IPS DF 6.9 (cell line): Measurements from ENCODE around the gene MED29.

ENCODE experiments used
- DNase-seq: peaks from one replicate; pipeline ENCODE4 v3.0.0-alpha.2; 2013; ENCODE audit warnings: low read depth, low spot score
- H3K27ac ChIP-seq: one replicate; pipeline ENCODE4 v1.5.1; 2013; ENCODE audit warnings: low read length, control low read depth
- H3K27me3 ChIP-seq: 2 replicates; pipeline ENCODE4 v1.6.1; 2013; ENCODE audit warnings: mild to moderate bottlenecking, low read length; ENCODE audit not compliant: control insufficient read depth, insufficient read depth
- H3K36me3 ChIP-seq: 2 replicates; pipeline ENCODE4 v1.6.1; 2013; ENCODE audit warnings: low read length; ENCODE audit not compliant: control insufficient read depth, insufficient read depth
- H3K4me1 ChIP-seq: 2 replicates; pipeline ENCODE4 v1.6.1; 2013; ENCODE audit warnings: low read length; ENCODE audit not compliant: control insufficient read depth, insufficient read depth
- H3K4me3 ChIP-seq: 2 replicates; pipeline ENCODE4 v1.5.1; 2013; ENCODE audit warnings: mild to moderate bottlenecking, low read length
- H3K9me3 ChIP-seq: 2 replicates; pipeline ENCODE4 v1.6.1; 2013; ENCODE audit warnings: low read length, inconsistent platforms; ENCODE audit not compliant: control insufficient read depth, insufficient read depth
- WGBS: extraction: QIAGEN DNeasy Blood & Tissue Kit; methylation state at CpG from one replicate; pipeline ENCODE4 v1.1.7; 2013; ENCODE audit warnings: mixed read lengths, missing lambda C conversion rate; ENCODE audit not compliant: insufficient read length, insufficient coverage; 5-methylcytosine and 5-hydroxymethylcytosine counted together

Gene MED29

DNA sequence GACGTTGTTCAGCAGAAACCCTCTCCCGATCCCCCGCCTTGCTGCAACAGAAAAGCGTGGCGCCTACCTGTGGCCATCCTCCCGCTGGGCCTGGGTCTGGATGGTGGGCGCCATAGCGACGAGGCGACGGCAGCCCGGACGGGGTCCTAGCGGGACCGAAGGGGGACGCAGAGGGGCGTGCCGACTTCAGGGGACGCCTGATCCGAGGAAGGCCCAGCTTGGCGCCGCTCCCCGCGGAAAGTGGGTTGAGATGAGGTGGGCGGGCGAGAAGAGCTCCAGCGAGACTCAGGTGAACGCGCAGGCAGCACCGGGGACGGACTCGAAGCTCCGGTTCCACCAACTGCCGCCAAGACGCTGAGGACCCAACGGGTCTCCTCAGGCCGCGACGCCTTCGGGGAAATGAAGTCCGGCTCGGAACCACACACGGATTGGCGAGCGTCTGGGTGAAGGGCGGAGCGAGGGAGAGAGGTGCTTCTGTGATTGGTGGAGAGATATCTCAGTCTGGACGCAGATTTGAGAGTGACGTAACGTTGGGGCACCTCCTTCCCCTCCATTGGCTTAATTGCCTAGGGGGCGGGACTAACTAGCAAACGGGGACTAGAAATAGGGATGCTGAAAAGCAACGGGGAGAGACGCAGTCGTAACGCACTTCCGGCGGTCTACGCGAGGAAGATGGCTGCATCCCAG lies at the start of gene MED29, which contains the start of gene PAF1:
Gene MED29, plus strand, starts transcription at position 628 of the 687 bp plus-strand sequence. Its CDS starts 45 bp downstream, at position 673.
Gene PAF1, minus strand, starts transcription at position 356 of the 687 bp plus-strand sequence. Its CDS starts 242 bp downstream, at position 114.
- Histone ChIP-seq H3K27ac (no peak within 1 kb of the TSS), H3K4me3 (peak within 1 kb of the TSS; percentile 84), H3K27me3 (no peaks in the 10 kb centered on the region), H3K9me3 (no peaks in the 10 kb centered on the region), H3K36me3 (peaks cover 22% of the 10 kb centered on the region), H3K4me1 (no peaks in the 10 kb centered on the region)
- no CpG with 5 or more reads among the region's 60 CpGs for WGBS
- peak; percentile 99 for DNase-seq

GRCh38 chr19:39341719-39342604 lies 49.2 kb upstream of the MED29 start, which contains the start of gene SAMD4B:
Gene SAMD4B, plus strand, starts transcription at chr19:39342421. Its CDS starts 14,473 bp downstream, at chr19:39356894.
- Histone ChIP-seq H3K4me1 (peaks cover 1% of the 10 kb centered on the region; the same call in 1 of the 2 replicates), H3K27ac (no peak within 1 kb of the TSS)
- peak; percentile 89 for DNase-seq

GRCh38 chr19:39342647-39343305 lies 48.4 kb upstream of the MED29 start:
- H3K27me3 ChIP-seq: no peaks in the 10 kb centered on the region
- H3K4me3 ChIP-seq: peak overlapping the region; percentile 87
- peaks cover 1% of the 10 kb centered on the region; the same call in 1 of the 2 replicates for H3K4me1 ChIP-seq
- H3K36me3 ChIP-seq: peaks cover 2% of the 10 kb centered on the region; the same call in 1 of the 2 replicates
- no peaks in the 10 kb centered on the region for H3K9me3 ChIP-seq
- no peak overlapping the region for H3K27ac ChIP-seq
- DNase-seq: no peak
- WGBS: no CpG with 5 or more reads among the region's 51 CpGs

More at GRCh38 chr19:39341719-39342604, 49.2 kb upstream of the MED29 start, which contains the start of gene SAMD4B:
- no peaks in the 10 kb centered on the region for H3K27me3 ChIP-seq
- no CpG with 5 or more reads among the region's 105 CpGs for WGBS
- H3K36me3 ChIP-seq: no peaks in the 10 kb centered on the region
- H3K4me3 ChIP-seq: peak within 1 kb of the TSS; percentile 87
- no peaks in the 10 kb centered on the region for H3K9me3 ChIP-seq

DNA sequence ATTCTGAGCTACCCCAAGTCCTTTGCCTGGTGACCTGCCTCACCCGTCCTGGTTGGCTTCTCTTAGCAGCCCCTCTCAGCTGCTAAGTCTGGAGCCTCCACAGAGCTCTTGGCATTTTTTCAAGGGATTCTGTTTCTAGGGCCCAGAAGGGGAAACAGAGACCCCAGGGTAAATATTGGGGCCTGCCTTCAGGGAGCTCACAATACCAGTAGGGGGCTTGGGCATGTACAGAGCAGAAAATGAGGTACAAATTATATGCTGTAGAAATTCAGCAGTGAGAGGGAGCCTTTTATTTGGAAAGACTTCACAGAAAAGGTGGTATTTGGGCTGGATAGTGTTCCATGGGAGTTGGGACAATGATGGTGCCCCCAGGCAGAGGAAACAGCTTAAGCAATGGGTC lies 45.2 kb upstream of the MED29 start:
- Histone ChIP-seq H3K9me3 (no peaks in the 10 kb centered on the region), H3K27ac (no peak overlapping the region), H3K4me3 (no peak overlapping the region), H3K4me1 (peaks cover 1% of the 10 kb centered on the region; the same call in 1 of the 2 replicates), H3K36me3 (peaks cover 2% of the 10 kb centered on the region; the same call in 1 of the 2 replicates), H3K27me3 (no peaks in the 10 kb centered on the region)
- WGBS: no CpG with 5 or more reads among the region's 1 CpG
- DNase-seq: no peak

DNA sequence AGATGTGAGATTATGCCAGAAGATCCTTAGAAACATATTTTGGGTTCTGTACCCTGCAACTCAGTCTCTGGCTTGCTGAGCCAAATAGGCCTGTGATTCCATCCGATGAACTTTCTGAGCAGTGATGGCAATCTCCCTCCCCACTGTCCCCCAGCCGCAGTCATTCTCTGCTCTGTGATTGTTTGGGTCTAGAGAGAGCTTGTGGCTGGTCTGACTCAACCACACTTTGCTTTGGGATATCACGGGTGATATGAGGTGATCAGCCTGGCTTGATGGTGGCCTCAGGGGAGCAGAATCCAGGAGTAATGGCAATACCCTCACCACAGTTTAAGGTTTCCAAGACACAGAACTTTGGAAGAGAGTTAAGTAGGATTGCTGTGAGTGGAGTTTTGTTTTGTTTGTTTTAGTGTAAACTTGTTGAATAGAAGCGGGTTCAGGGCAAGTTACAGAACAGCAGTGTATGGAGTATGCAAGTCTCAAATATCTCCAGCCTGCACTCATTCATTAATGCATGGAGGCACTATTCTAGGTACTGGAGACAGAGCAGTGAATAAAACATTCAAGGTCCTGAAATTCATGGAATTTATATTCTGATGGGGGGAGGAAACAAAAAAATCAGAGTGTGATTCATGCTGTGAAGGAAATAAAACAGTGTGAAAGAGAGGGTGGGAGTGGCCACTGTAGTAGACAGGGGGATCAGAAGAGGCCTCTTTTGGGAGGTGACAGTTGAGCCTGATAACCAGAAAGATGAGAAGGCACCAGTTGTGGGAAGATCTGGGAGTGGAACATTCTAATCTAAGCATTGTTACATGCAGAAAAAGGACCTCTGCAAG lies 43.6 kb upstream of the MED29 start:
- Histone ChIP-seq H3K36me3 (peaks cover 2% of the 10 kb centered on the region; the same call in 1 of the 2 replicates), H3K4me1 (peaks cover 1% of the 10 kb centered on the region; the same call in 1 of the 2 replicates), H3K9me3 (no peaks in the 10 kb centered on the region), H3K27ac (no peak overlapping the region), H3K4me3 (no peak overlapping the region), H3K27me3 (no peaks in the 10 kb centered on the region)
- DNase-seq: no peak
- WGBS: 100% methylated on average over 1 of the region's 4 CpGs

DNA sequence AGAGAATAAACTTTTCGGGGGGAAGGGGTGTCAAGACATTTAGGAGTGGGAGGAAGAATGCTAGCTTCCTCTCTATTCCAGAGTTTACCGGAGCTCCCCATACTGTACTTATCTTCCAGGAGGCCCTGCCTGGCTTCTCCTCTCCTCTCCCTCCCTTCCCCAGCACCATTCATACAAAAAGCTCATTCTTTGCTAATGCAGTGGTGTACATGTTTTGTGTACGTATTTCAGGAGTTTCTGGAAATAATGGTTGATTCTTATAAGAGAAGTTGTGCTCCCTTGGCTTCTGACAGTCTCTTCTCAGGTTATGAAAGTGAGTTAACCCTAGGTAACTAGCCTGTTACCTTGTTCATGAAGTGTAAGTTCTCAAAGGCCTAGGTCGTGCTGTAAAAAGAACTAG lies 41.9 kb upstream of the MED29 start:
- WGBS: no CpG with 5 or more reads among the region's 4 CpGs
- no peak overlapping the region for H3K27ac ChIP-seq
- no peaks in the 10 kb centered on the region for H3K4me1 ChIP-seq
- no peak for DNase-seq
- peaks cover 2% of the 10 kb centered on the region; the same call in 1 of the 2 replicates for H3K36me3 ChIP-seq
- no peaks in the 10 kb centered on the region for H3K27me3 ChIP-seq
- H3K9me3 ChIP-seq: no peaks in the 10 kb centered on the region
- H3K4me3 ChIP-seq: no peak overlapping the region

- no peak overlapping the region for H3K27ac ChIP-seq
- peaks cover 3% of the 10 kb centered on the region; the same call in 1 of the 2 replicates for H3K36me3 ChIP-seq
- H3K4me1 ChIP-seq: no peaks in the 10 kb centered on the region
- H3K27me3 ChIP-seq: no peaks in the 10 kb centered on the region
- no peak for DNase-seq
- H3K4me3 ChIP-seq: no peak overlapping the region
- WGBS: no CpG with 5 or more reads among the region's 3 CpGs
- H3K9me3 ChIP-seq: no peaks in the 10 kb centered on the region
These were observed 41.0 kb upstream of the MED29 start for GRCh38 chr19:39350156-39350555.

DNA sequence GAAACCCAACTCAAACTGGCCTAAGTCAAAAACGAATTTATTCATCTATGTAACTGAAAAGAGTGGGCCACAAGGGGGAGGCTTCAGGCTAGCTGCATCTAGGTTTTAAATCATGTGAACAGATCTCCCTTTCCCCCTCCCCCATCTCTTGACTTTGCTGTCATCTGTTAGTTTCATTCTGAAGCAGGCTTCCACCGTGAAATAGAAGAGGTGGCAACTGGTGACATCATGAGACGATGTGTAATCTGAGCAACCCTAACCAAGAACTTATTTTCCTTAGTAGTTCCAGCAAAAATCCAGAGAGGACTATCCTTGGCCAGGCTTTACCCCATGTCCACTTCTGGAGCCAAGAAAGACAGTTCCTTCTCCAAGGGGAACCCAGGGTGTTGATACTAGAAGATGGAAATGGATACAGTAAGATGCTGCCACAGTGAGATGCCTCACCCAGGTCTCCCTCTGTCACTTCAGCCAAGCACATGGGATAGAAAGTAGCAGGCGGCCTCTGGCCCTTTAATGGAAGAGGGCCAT lies 39.6 kb upstream of the MED29 start:
- H3K4me3 ChIP-seq: no peak overlapping the region
- no peak for DNase-seq
- WGBS: no CpG with 5 or more reads among the region's 4 CpGs
- H3K4me1 ChIP-seq: no peaks in the 10 kb centered on the region
- no peaks in the 10 kb centered on the region for H3K27me3 ChIP-seq
- H3K27ac ChIP-seq: no peak overlapping the region
- H3K9me3 ChIP-seq: no peaks in the 10 kb centered on the region
- H3K36me3 ChIP-seq: peaks cover 13% of the 10 kb centered on the region; the same call in 1 of the 2 replicates
